Tongue (tissue), 2 donors: ENCODE measurements around the gene DSCAML1. TPM values are rescaled to one million over a fixed set of nuclear protein-coding genes. Genes with fewer than 3 reads are reported as not detected.
A peak's percentile ranks its signal among the peaks of the same experiment; 100 is the strongest.

Source experiments
- DNase-seq: peaks from one replicate; pipeline ENCODE4 v3.0.0-alpha.2; 2015
- total RNA-seq: library from RNA; depleted of rRNA; stranded (reverse); fragments of >200 nt; gene quantifications from one replicate; pipeline ENCODE4 v1.2.3, GENCODE V29; 2014

The DSCAML1 gene
- total RNA-seq, 1 donor from 2014 or later, result 0.31 TPM

- no peak for DNase-seq
Measured at GRCh38 chr11:117688255-117688797, 108.7 kb downstream of the DSCAML1 start.

- no peak for DNase-seq
Measured at GRCh38 chr11:117687776-117688175, 109.2 kb downstream of the DSCAML1 start.

GRCh38 chr11:117686711-117687110, 110.3 kb downstream of the DSCAML1 start:
- DNase-seq, result no peak

GRCh38 chr11:117685566-117685965, 111.5 kb downstream of the DSCAML1 start:
- no peak for DNase-seq

- DNase-seq, result no peak
Measured at GRCh38 chr11:117684731-117685130, 112.3 kb downstream of the DSCAML1 start.

- DNase-seq, result no peak
Measured at GRCh38 chr11:117684111-117684510, 112.9 kb downstream of the DSCAML1 start.

- no peak for DNase-seq
Measured at GRCh38 chr11:117681438-117681837, 115.6 kb downstream of the DSCAML1 start.

GRCh38 chr11:117679461-117679860, 117.6 kb downstream of the DSCAML1 start:
- no peak for DNase-seq

- peak; percentile 37 for DNase-seq
Measured at GRCh38 chr11:117678658-117679406, 118.2 kb downstream of the DSCAML1 start.

- no peak for DNase-seq
Measured at GRCh38 chr11:117677729-117678310, 119.2 kb downstream of the DSCAML1 start.

- no peak for DNase-seq
Measured at GRCh38 chr11:117676501-117676900, 120.5 kb downstream of the DSCAML1 start.

GRCh38 chr11:117673602-117674001, 123.4 kb downstream of the DSCAML1 start:
- no peak for DNase-seq

GRCh38 chr11:117671370-117671769, 125.6 kb downstream of the DSCAML1 start:
- DNase-seq, result no peak

GRCh38 chr11:117670924-117671323, 126.1 kb downstream of the DSCAML1 start:
- DNase-seq, result no peak

- no peak for DNase-seq
Measured at GRCh38 chr11:117670443-117670842, 126.6 kb downstream of the DSCAML1 start.

- no peak for DNase-seq
Measured at GRCh38 chr11:117669616-117670015, 127.4 kb downstream of the DSCAML1 start.

- DNase-seq, result no peak
Measured at GRCh38 chr11:117669062-117669461, 128.0 kb downstream of the DSCAML1 start.

- no peak for DNase-seq
Measured at GRCh38 chr11:117668321-117668751, 128.7 kb downstream of the DSCAML1 start.

- no peak for DNase-seq
Measured at GRCh38 chr11:117664897-117665296, 132.1 kb downstream of the DSCAML1 start.

- DNase-seq, result peak; percentile 53
Measured at GRCh38 chr11:117663821-117664220, 133.2 kb downstream of the DSCAML1 start.

- DNase-seq, result no peak
Measured at GRCh38 chr11:117663414-117663813, 133.6 kb downstream of the DSCAML1 start.

- DNase-seq, result no peak
Measured at GRCh38 chr11:117662671-117663269, 134.2 kb downstream of the DSCAML1 start.

- no peak for DNase-seq
Measured at GRCh38 chr11:117662255-117662654, 134.8 kb downstream of the DSCAML1 start.
